Loucy (cell line): ENCODE measurements around the gene PSMA4.

ENCODE experiments used
- CTCF ChIP-seq: fragments of 200-600 bp; sonication (generic); conservative IDR thresholded peaks from 2 replicates; pipeline ENCODE4 v1.5.1; 2014; ENCODE audit warnings: mild to moderate bottlenecking, antibody characterized with exemption, low read length
- EZH2phosphoT487 ChIP-seq: fragments of 200-600 bp; IDR thresholded peaks from 2 replicates; pipeline ENCODE4 v1.6.1; 2018; ENCODE audit warnings: antibody characterized with exemption, mild to moderate bottlenecking, moderate library complexity, borderline replicate concordance

- TF ChIP-seq CTCF (no peak), EZH2phosphoT487 (no peak)
Measured at GRCh38 chr15:78599189-78599588, 58.9 kb downstream of the PSMA4 start.
